ENCODE measurements around the gene MESP1. TPM values are rescaled to one million over a fixed set of nuclear protein-coding genes. Genes with fewer than 3 reads are reported as not detected.

Gene MESP1
- total RNA-seq, 1 experiment from 2014 or later: 0.26 TPM

GRCh38 chr15:89758981-89759380, 7.9 kb upstream of the MESP1 start:
- Histone ChIP-seq H3K36me3 (no peaks in the 10 kb centered on the region), H3K27me3 (replicated peaks) (no peaks in the 10 kb centered on the region), H3K27ac (no peak overlapping the region), H3K4me3 (no peak overlapping the region), H3K9me3 (replicated peaks) (no peaks in the 10 kb centered on the region), H3K4me1 (replicated peaks) (peaks cover 15% of the 10 kb centered on the region)
- no peak for DNase-seq (ENCODE audit: low read depth in 1 of 2, low spot score in 2 of 2)

DNA sequence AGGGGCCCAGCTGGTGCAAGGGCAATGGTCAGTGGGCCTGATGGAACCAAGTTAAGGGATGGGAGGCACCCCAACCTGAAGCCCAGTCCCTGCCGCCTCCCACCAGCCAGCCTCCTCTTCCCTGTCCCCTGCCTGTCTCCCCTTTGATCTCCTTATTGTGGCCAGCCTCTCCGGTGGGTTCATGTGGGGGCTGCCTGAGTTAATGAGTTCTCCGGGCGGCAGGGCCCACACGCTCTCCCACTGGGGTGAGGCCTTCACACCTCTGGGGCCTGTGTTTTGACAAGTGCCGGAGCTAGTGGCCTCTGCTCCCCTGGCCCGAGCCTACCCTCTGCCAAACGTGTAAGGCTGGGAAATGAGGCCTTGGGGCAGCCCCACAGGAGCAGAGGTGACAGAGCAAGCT, 7.2 kb upstream of the MESP1 start:
- H3K4me1 ChIP-seq (replicated peaks): peaks cover 17% of the 10 kb centered on the region
- H3K27ac ChIP-seq: no peak overlapping the region
- no peaks in the 10 kb centered on the region for H3K36me3 ChIP-seq
- no peaks in the 10 kb centered on the region for H3K9me3 ChIP-seq (replicated peaks)
- H3K4me3 ChIP-seq: no peak overlapping the region
- H3K27me3 ChIP-seq (replicated peaks): no peaks in the 10 kb centered on the region
- no peak for DNase-seq (ENCODE audit: low read depth in 1 of 2, low spot score in 2 of 2)

DNA sequence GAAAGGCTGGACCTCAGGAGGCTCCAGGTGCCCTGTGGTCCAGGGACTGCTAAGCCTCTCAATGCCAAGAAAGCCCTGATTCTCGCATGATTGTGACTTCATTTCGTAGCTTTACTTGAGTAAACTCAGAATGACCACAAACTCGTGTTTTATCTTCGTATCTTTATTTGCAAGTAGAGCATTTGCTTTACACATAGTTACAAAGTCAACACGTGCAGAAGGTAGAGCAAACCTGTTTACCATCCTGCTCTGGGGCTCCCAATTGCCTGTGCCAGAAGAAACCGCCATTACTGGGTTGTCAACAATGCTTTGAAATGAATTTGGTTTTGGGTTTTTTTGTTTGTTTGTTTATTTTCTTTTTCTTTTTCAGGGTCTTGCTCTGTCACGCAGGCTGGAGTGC, 5.8 kb upstream of the MESP1 start:
- no peak for DNase-seq (ENCODE audit: low read depth in 1 of 2, low spot score in 2 of 2)
- H3K36me3 ChIP-seq: no peaks in the 10 kb centered on the region
- no peak overlapping the region for H3K4me3 ChIP-seq
- no peak overlapping the region for H3K27ac ChIP-seq
- no peaks in the 10 kb centered on the region for H3K9me3 ChIP-seq (replicated peaks)
- no peaks in the 10 kb centered on the region for H3K27me3 ChIP-seq (replicated peaks)
- H3K4me1 ChIP-seq (replicated peaks): peaks cover 17% of the 10 kb centered on the region

DNA sequence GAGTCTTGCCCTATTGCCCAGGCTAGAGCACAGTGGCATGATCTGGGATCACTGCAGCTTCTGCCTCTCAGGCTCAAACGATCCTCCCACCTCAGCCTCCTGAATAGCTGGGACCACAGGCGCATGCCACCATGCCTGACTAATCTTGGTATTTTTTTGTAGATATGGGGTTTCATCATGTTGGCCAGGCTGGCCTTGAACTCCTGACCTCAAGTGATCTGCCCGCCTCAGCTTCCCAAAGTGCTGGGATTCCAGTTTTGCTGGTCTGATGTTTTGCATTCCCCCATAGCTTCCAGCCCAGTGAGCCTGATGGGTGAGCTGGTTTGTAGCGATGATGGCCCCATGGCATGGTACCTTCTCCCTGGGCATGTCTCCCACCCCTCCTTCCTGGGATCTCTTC, 4.7 kb upstream of the MESP1 start:
- Histone ChIP-seq H3K36me3 (no peaks in the 10 kb centered on the region), H3K9me3 (replicated peaks) (no peaks in the 10 kb centered on the region), H3K27me3 (replicated peaks) (no peaks in the 10 kb centered on the region), H3K27ac (no peak overlapping the region), H3K4me3 (no peak overlapping the region), H3K4me1 (replicated peaks) (peaks cover 26% of the 10 kb centered on the region)
- DNase-seq (ENCODE audit: low read depth in 1 of 2, low spot score in 2 of 2): no peak

DNA sequence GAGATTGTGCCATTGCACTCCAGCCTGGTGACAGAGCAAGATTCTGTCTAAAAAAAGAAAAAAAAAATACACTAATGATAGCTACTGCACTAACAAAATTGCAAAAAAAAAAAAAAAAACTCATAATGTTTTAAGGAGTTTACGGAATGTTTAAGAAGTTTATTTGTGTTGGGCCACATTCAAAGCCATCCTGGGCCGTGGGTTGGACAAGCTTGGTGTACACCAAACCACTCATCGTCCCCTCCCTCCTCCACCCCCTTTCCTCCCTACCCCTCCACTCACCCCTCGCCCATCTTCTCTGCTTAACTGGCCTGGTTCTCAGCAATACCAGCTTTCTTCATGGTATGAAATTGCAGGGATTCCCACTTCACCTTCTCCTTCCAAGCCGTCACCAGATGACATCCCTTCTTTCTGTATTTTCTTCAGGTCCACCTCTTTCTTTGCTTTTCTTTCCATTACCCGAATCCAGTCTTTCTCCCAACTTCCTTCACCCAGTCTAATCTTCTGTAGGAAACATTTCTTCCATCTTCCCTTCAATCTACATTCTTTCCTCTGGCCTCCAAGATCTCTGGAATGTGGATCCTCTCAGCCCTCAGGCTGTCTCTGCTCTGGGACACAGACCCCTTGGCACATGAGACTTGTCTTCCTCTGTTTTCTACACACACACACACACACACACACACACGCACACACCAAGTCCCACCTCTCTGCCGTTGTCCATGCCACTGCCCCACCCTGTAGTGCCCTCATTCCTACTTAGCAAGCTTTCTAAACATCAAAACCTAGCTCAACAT, 3.5 kb upstream of the MESP1 start:
- peak in 1 of 2 experiments; percentile 67 for DNase-seq (ENCODE audit: low read depth in 1 of 2, low spot score in 2 of 2)
- H3K4me1 ChIP-seq (replicated peaks): peaks cover 32% of the 10 kb centered on the region
- no peaks in the 10 kb centered on the region for H3K9me3 ChIP-seq (replicated peaks)
- peak overlapping the region; percentile 33; the same call in 1 of the 2 replicates for H3K27ac ChIP-seq
- no peaks in the 10 kb centered on the region for H3K36me3 ChIP-seq
- no peaks in the 10 kb centered on the region for H3K27me3 ChIP-seq (replicated peaks)
- no peak overlapping the region for H3K4me3 ChIP-seq

DNA sequence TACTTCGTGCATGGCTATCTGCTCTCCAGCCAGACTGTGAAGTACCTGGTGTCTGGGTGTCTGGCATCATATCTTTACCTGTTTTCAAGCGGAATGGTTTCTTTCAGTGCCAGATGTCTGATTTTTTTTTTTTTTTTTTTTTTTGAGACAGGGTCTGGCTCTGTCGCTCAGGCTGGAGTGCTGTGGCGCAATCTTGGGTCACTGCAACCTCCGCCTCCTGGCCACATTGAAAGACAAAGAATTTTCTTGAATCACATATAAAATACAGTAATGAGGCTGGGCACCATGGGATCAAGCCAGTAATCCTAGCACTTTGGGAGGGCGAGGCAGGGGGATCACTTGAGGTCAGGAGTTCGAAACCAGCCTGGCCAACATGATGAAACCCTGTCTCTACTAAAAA, 2.8 kb upstream of the MESP1 start:
- no peak for DNase-seq (ENCODE audit: low read depth in 1 of 2, low spot score in 2 of 2)
- Histone ChIP-seq H3K9me3 (replicated peaks) (no peaks in the 10 kb centered on the region), H3K27me3 (replicated peaks) (no peaks in the 10 kb centered on the region), H3K4me1 (replicated peaks) (peaks cover 32% of the 10 kb centered on the region), H3K27ac (no peak overlapping the region), H3K36me3 (no peaks in the 10 kb centered on the region), H3K4me3 (no peak overlapping the region)

DNA sequence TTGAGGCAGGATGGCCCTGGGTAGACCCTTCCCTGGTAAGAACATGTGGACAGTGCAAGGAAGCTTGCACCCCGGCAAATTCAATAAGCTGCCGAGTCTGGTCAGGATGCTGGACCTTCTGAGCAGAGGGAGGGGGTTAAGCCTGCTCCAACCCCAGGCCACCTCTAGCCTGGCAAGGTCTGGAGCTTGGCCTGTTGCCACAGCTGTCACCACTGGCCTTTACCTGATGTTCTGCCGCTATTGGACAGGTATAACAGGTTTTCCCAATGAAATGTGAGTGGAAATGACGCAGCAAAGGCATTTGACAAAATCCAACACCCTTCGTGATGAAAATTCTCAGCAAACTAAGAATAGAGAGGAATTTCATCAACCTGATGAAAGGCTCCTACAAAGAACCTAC, 699 bp upstream of the MESP1 start:
- H3K27me3 ChIP-seq (replicated peaks): no peaks in the 10 kb centered on the region
- no peak for DNase-seq (ENCODE audit: low read depth in 1 of 2, low spot score in 2 of 2)
- peaks cover 32% of the 10 kb centered on the region for H3K4me1 ChIP-seq (replicated peaks)
- no peak overlapping the region for H3K4me3 ChIP-seq
- H3K27ac ChIP-seq: no peak overlapping the region
- H3K9me3 ChIP-seq (replicated peaks): no peaks in the 10 kb centered on the region
- no peaks in the 10 kb centered on the region for H3K36me3 ChIP-seq

- no peak overlapping the region for H3K27ac ChIP-seq
- H3K9me3 ChIP-seq (replicated peaks): no peaks in the 10 kb centered on the region
- H3K4me1 ChIP-seq (replicated peaks): peaks cover 26% of the 10 kb centered on the region
- no peaks in the 10 kb centered on the region for H3K36me3 ChIP-seq
- DNase-seq (ENCODE audit: low read depth in 1 of 2, low spot score in 2 of 2): no peak
- H3K27me3 ChIP-seq (replicated peaks): no peaks in the 10 kb centered on the region
- peak overlapping the region; percentile 52 for H3K4me3 ChIP-seq
Measured at GRCh38 chr15:89749951-89750559, 994 bp downstream of the MESP1 start.

GRCh38 chr15:89749526-89749925, 1.5 kb downstream of the MESP1 start:
- no peaks in the 10 kb centered on the region for H3K9me3 ChIP-seq (replicated peaks)
- no peaks in the 10 kb centered on the region for H3K36me3 ChIP-seq
- no peak overlapping the region for H3K27ac ChIP-seq
- no peak for DNase-seq (ENCODE audit: low read depth in 1 of 2, low spot score in 2 of 2)
- H3K4me1 ChIP-seq (replicated peaks): peaks cover 21% of the 10 kb centered on the region
- H3K27me3 ChIP-seq (replicated peaks): no peaks in the 10 kb centered on the region
- H3K4me3 ChIP-seq: no peak overlapping the region

DNA sequence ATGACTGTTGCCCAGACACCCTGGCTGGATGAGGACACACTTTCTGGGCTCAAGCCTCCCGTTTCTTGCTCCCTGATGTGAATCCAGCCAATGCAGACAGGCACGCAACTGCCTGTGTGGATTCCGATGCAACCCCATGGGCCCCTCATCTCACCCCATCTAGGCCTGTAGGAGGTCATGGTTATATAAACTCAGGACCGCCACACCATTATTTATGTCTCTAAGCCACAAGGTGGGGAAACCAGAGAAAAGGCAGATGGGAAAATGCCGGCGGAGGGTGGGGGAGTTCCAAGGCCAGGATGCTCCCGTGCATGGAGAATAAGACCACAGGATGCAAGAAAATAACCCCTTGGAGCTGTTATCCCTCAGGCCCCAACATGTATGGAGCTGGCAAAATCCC, 2.0 kb downstream of the MESP1 start:
- Histone ChIP-seq H3K4me1 (replicated peaks) (peaks cover 18% of the 10 kb centered on the region), H3K27me3 (replicated peaks) (no peaks in the 10 kb centered on the region), H3K36me3 (no peaks in the 10 kb centered on the region), H3K27ac (no peak overlapping the region), H3K4me3 (no peak overlapping the region), H3K9me3 (replicated peaks) (no peaks in the 10 kb centered on the region)
- no peak for DNase-seq (ENCODE audit: low read depth in 1 of 2, low spot score in 2 of 2)

DNA sequence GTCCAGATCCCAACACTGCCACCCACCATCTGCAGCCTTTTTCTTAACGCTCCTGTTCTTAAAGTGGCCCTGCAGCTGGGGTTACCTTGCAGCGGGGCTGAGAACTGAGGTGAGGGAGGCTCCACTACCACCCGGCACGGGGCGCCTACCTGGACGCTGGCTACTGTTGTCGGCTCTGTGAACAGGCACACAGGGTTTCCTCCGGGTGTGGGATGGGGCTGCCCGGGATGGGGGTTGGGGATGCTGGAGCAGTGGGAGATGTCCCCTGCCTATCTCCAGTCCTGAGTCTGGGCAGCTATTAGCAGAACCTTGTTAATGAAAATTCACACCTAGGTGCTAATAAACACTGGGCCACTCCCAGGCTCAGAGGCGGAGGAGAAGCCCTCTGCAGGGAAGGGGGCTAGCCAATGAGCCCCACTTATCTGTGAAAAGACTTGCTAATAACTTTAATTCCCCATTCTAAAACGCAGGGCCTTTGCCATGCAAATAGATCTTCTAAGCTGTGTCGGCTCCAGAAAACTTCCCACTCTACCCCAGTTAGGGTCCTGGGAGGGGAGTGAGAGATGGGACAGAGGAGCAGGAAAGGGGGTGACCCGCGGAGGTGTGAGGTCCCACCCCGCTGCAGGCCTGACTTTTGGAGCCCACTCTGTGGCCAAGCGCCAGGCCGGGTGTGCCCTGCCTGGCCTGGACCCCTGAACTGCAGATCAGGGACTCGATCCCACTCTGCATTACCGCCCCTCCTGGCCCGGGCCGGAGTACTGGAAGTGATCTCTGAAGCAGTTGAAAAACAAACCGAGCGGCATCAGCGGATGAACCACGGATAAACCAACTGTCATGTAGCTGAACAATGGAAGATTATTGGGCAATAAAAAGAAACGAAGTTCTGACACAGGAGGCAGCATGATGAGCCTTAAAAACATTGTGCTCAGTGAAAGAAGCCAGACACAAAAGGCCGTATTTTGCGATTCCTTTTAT, 3.1 kb downstream of the MESP1 start:
- Histone ChIP-seq H3K4me1 (replicated peaks) (peaks cover 16% of the 10 kb centered on the region), H3K4me3 (no peak overlapping the region), H3K27ac (no peak overlapping the region), H3K9me3 (replicated peaks) (no peaks in the 10 kb centered on the region), H3K27me3 (replicated peaks) (no peaks in the 10 kb centered on the region), H3K36me3 (no peaks in the 10 kb centered on the region)
- no peak for DNase-seq (ENCODE audit: low read depth in 1 of 2, low spot score in 2 of 2)

DNA sequence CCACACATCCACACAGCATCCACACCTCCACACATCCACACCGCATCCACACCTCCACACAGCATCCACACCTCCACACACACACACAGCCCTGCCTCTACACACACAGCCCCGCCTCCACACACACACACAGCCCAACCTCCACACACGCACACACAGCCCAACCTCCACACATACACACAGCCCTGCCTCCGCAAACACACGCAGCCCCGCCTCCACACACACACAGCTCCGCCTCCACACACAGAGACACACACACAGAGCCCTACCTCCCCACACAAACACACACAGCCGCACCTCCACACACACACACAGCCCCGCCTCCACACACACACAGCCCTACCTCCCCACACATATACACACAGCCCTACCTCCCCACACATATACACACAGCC, 4.7 kb downstream of the MESP1 start:
- H3K4me1 ChIP-seq (replicated peaks): peaks cover 13% of the 10 kb centered on the region

DNA sequence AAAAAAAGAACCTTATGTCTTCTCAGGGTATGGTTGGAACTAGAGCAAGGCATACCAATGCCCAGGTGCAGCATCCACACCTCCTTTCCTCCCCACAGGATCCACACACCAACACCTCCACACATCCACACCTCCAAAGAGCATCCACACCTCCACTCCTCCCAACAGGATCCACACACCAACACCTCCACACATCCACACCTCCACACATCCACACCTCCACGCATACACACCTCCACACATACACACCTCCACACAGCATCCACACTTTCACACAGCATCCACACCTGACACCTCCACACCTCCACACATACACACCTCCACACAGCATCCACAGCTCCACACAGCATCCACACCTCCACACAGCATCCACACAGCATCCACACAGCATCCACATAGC, 5.3 kb downstream of the MESP1 start:
- no peak overlapping the region for H3K4me3 ChIP-seq
- no peak overlapping the region for H3K27ac ChIP-seq
- H3K4me1 ChIP-seq (replicated peaks): peaks cover 7% of the 10 kb centered on the region

More for the DNA sequence above, 4.7 kb downstream of the MESP1 start:
- Histone ChIP-seq H3K9me3 (replicated peaks) (no peaks in the 10 kb centered on the region), H3K36me3 (no peaks in the 10 kb centered on the region), H3K27me3 (replicated peaks) (no peaks in the 10 kb centered on the region), H3K27ac (no peak overlapping the region), H3K4me3 (no peak overlapping the region)
- no peak for DNase-seq (ENCODE audit: low read depth in 1 of 2, low spot score in 2 of 2)

GRCh38 chr15:89745131-89745530, 5.9 kb downstream of the MESP1 start:
- Histone ChIP-seq H3K36me3 (no peaks in the 10 kb centered on the region), H3K27me3 (replicated peaks) (no peaks in the 10 kb centered on the region), H3K9me3 (replicated peaks) (no peaks in the 10 kb centered on the region), H3K27ac (no peak overlapping the region), H3K4me1 (replicated peaks) (peaks cover under 1% of the 10 kb centered on the region), H3K4me3 (no peak overlapping the region)
- no peak for DNase-seq (ENCODE audit: low read depth in 1 of 2, low spot score in 2 of 2)

More for the DNA sequence above, 5.3 kb downstream of the MESP1 start:
- Histone ChIP-seq H3K9me3 (replicated peaks) (no peaks in the 10 kb centered on the region), H3K27me3 (replicated peaks) (no peaks in the 10 kb centered on the region), H3K36me3 (no peaks in the 10 kb centered on the region)
- DNase-seq (ENCODE audit: low read depth in 1 of 2, low spot score in 2 of 2): no peak

Data from SJSA1 (cell line).